HG03521 (cell line): ENCODE data around the gene MEA1.

Experiments used
- ATAC-seq: cut with Tn5 transposase; IDR thresholded peaks from one replicate; pipeline ENCODE4 v1.9.1; 2021; ENCODE audit warnings: mild to moderate bottlenecking, moderate library complexity; ENCODE audit not compliant: unreplicated experiment

The MEA1 gene

GRCh38 chr6:43040542-43041257 lies 27.0 kb upstream of the MEA1 start:
- no peak for ATAC-seq

- ATAC-seq, result no peak
These were observed 25.0 kb upstream of the MEA1 start for GRCh38 chr6:43038727-43039126.

GRCh38 chr6:43037706-43038105 lies 24.0 kb upstream of the MEA1 start:
- no peak for ATAC-seq

GRCh38 chr6:43037197-43037596 lies 23.5 kb upstream of the MEA1 start:
- ATAC-seq, result no peak

GRCh38 chr6:43036712-43037111 lies 23.0 kb upstream of the MEA1 start:
- ATAC-seq, result no peak

GRCh38 chr6:43035495-43036194 lies 21.9 kb upstream of the MEA1 start:
- no peak for ATAC-seq

GRCh38 chr6:43034190-43034525 lies 20.4 kb upstream of the MEA1 start:
- ATAC-seq, result no peak

- no peak for ATAC-seq
These were observed 19.9 kb upstream of the MEA1 start for GRCh38 chr6:43033496-43034189.

GRCh38 chr6:43032326-43032725 lies 18.6 kb upstream of the MEA1 start:
- no peak for ATAC-seq

GRCh38 chr6:43029120-43029519 lies 15.4 kb upstream of the MEA1 start:
- no peak for ATAC-seq

- ATAC-seq, result no peak
These were observed 12.6 kb upstream of the MEA1 start for GRCh38 chr6:43026365-43026764.

GRCh38 chr6:43024436-43024835 lies 10.7 kb upstream of the MEA1 start:
- ATAC-seq, result no peak

GRCh38 chr6:43021270-43022047 lies 7.7 kb upstream of the MEA1 start, which contains the start of gene RRP36:
Gene RRP36 (plus strand): TSS chr6:43021623. CDS start chr6:43021655, 32 bp downstream.
- peak; percentile 73 for ATAC-seq

GRCh38 chr6:43020847-43021246 lies 7.1 kb upstream of the MEA1 start:
- no peak for ATAC-seq

GRCh38 chr6:43020052-43020705 lies 6.4 kb upstream of the MEA1 start:
- no peak for ATAC-seq

- no peak for ATAC-seq
These were observed 5.4 kb upstream of the MEA1 start for GRCh38 chr6:43019152-43019551.

- ATAC-seq, result no peak
These were observed 3.2 kb upstream of the MEA1 start for GRCh38 chr6:43016943-43017334.

GRCh38 chr6:43016176-43016942 lies 2.6 kb upstream of the MEA1 start:
- no peak for ATAC-seq

GRCh38 chr6:43014434-43014909 lies 726 bp upstream of the MEA1 start:
- no peak for ATAC-seq
